Measurements from ENCODE around the gene BRD3OS. TPM values are rescaled to one million over a fixed set of nuclear protein-coding genes. Genes with fewer than 3 reads are reported as not detected.

BRD3OS gene
- total RNA-seq (10 to 100 TPM; 11.7 to 19.4 (median 12.7) TPM), polyA plus RNA-seq (1 to 10 TPM; 3.9 to 7.8 (median 4.2) TPM)

- Histone ChIP-seq H3K4me1 (peaks cover 0 to 20% (median 11%) of the 10 kb centered on the region in 4 donors), H3K9me3 (no peaks in the 10 kb centered on the region), H3K27me3 (no peaks in the 10 kb centered on the region), H3K27ac (peak within 1 kb of the TSS; percentile 76 to 82 (median 82)), H3K4me3 (peak within 1 kb of the TSS; percentile 66 to 95 (median 84)), H3K36me3 (peaks cover 0 to 31% (median 0%) of the 10 kb centered on the region in 4 donors)
- DNase-seq = peak; percentile 99
- intact Hi-C loops (cut with DNase I) = loop anchor here (1.0 to 10.0 kb wide), 3 partner anchors 32 to 620 kb away; partner anchors contain the start of gene COL5A1
- peak in 2 of 4 donors; percentile 6 to 29 for TF ChIP-seq POLR2AphosphoS5 (IDR thresholded peaks at IDR 0.05)
- no peak for TF ChIP-seq CTCF (IDR thresholded peaks at IDR 0.05)
- WGBS, 2 donors = 1 to 2% methylated on average over 43 of the region's 43 CpGs
Observed at GRCh38 chr9:134024828-134025605, at the start of gene BRD3OS. TSS of gene BRD3OS (plus strand) at chr9:134025481. CDS start at chr9:134026748, 1,267 bp downstream.

- no peak overlapping the region for H3K27ac ChIP-seq
Observed at GRCh38 chr9:133975511-133975910, 49.8 kb upstream of the BRD3OS start.

DNA sequence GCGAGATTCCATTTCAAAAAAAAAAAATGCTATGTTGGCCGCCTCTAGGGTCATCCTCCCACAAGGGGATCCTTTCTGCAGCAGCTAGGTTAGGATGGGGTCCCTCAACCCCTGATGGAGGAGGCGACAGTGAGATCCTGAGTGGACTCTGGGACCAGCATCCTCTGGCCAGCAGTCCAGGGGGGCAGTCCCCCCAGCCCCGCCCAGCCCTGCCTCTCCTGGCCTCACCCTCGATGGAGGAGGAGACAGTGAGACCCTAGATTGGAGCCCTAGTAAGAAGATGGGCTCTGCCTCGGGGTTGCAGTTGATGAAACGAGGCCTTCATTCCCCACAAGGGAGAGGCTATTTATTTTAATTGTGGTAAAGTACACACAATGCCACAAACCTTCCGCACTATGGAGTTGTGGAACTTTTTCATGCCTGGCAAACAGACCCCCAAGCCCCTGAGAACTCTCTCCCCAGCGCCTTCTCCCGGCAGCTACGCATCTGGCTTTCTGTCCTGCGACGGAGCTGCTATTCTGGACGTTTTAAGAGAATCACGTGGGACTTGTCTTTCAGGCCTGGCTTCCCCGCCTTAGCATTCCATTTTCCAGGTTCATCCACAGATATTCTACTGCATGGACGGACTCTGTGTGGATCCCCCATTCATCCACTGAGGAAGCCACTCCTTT, 49.0 kb upstream of the BRD3OS start:
- WGBS, 2 donors = 88 to 91% methylated on average over 17 of the region's 17 CpGs
- peaks cover 0 to 20% (median 16%) of the 10 kb centered on the region in 4 donors for H3K4me1 ChIP-seq
- TF ChIP-seq CTCF (IDR thresholded peaks at IDR 0.05) (no peak), EP300 (IDR thresholded peaks at IDR 0.05) (no peak), POLR2A (IDR thresholded peaks at IDR 0.05) (no peak), POLR2AphosphoS5 (IDR thresholded peaks at IDR 0.05) (no peak)
- peak; percentile 55 for DNase-seq
- no peaks in the 10 kb centered on the region for H3K36me3 ChIP-seq
- intact Hi-C loops (cut with DNase I) = no loop called here
- H3K4me3 ChIP-seq = no peak overlapping the region
- H3K27ac ChIP-seq = no peak overlapping the region
- H3K9me3 ChIP-seq = no peaks in the 10 kb centered on the region
- no peaks in the 10 kb centered on the region for H3K27me3 ChIP-seq

More at GRCh38 chr9:133975511-133975910, 49.8 kb upstream of the BRD3OS start:
- Histone ChIP-seq H3K4me3 (no peak overlapping the region), H3K4me1 (peaks cover 0 to 20% (median 16%) of the 10 kb centered on the region in 4 donors), H3K9me3 (no peaks in the 10 kb centered on the region), H3K27me3 (no peaks in the 10 kb centered on the region), H3K36me3 (no peaks in the 10 kb centered on the region)
- intact Hi-C loops (cut with DNase I) = no loop called here
- TF ChIP-seq POLR2AphosphoS5 (IDR thresholded peaks at IDR 0.05) (no peak), EP300 (IDR thresholded peaks at IDR 0.05) (no peak), POLR2A (IDR thresholded peaks at IDR 0.05) (no peak), CTCF (IDR thresholded peaks at IDR 0.05) (no peak)
- 90 to 93% methylated on average over 3 of the region's 3 CpGs for WGBS, 2 donors
- DNase-seq = peak; percentile 18

- intact Hi-C loops (cut with DNase I) = no loop called here
- Histone ChIP-seq H3K27ac (no peak overlapping the region), H3K36me3 (no peaks in the 10 kb centered on the region), H3K27me3 (no peaks in the 10 kb centered on the region), H3K9me3 (no peaks in the 10 kb centered on the region), H3K4me3 (no peak overlapping the region), H3K4me1 (peaks cover 0 to 20% (median 16%) of the 10 kb centered on the region in 4 donors)
- no peak for DNase-seq
- 77 to 81% methylated on average over 9 of the region's 9 CpGs for WGBS, 2 donors
- TF ChIP-seq CTCF (IDR thresholded peaks at IDR 0.05) (no peak), POLR2AphosphoS5 (IDR thresholded peaks at IDR 0.05) (no peak), POLR2A (IDR thresholded peaks at IDR 0.05) (no peak), EP300 (IDR thresholded peaks at IDR 0.05) (no peak)
Observed at GRCh38 chr9:133976887-133977286, 48.4 kb upstream of the BRD3OS start.
